Fibroblast of skin of left quadriceps (primary cell): Measurements from ENCODE around the gene CXCR6.

Source experiments
- DNase-seq, 2 experiments: peaks; one replicate each; pipeline ENCODE4 v3.0.0-alpha.2; 2013; ENCODE audit warnings: low read depth in 2 of 2

The CXCR6 gene

GRCh38 chr3:45968706-45969105 lies 25.4 kb downstream of the CXCR6 start:
- DNase-seq = no peak

- DNase-seq = no peak
Observed at GRCh38 chr3:45969116-45969515, 25.9 kb downstream of the CXCR6 start.

DNA sequence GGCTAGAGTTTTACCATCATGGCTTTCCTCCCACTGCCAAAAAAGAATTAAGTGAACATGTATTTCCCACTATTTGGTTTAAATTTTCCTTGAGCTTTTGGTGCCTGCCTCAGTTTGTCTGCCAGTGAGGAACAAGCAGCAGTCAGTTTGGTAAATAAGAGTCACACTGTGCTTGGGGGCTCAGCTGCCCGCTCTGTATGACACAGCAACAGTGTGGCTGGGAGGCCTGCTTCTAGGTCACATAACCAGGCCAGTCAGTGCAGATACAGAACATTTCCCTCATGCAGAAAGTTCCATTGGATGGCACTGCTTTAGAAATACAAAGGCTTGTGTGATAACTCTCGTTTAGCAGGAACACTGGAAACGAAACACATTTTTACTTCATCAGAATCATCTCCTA lies 26.7 kb downstream of the CXCR6 start:
- no peak for DNase-seq

DNA sequence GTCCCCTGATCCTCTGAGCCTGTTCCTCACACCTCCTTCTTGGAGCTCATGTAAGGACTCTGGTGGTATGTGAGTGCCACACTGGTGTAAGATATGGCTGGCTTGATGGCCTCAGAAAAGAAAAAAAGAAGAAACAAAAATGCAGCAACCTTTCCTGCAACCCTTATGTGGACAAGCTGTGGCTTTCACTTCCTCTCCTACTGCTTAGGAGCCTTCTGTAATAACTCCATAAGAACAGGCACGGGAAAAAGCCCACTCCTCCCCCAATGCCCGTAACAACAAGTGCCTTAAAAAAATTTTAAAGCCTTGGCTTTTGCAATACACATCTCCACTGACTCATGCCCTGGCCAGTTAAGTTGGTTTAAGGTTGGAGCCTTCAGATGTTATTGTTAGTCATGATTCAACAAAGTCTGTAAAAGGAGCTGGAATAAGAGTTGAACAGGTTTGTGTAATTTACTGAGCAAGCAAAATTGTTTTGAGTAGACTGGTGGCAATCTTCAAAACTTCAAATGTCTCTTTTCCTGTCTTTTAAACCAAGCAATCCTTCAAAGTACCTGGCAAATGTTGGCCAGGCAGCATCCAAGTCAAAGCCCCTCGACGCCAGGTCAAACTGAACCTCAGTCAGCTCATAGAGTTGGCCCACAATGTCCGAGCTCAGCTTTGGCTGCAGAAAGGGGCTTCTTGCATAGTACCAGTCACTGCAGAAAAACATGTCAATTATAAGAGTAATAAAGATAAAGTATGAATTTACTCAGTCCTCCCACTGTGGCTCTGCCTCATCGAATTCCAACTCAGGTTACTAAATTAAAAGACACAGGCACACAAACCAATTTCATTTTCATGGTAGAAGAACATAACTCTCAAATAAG lies 29.5 kb downstream of the CXCR6 start:
- peak; percentile 61 to 69 for DNase-seq

- no peak for DNase-seq
Observed at GRCh38 chr3:45974686-45975085, 31.4 kb downstream of the CXCR6 start.

DNA sequence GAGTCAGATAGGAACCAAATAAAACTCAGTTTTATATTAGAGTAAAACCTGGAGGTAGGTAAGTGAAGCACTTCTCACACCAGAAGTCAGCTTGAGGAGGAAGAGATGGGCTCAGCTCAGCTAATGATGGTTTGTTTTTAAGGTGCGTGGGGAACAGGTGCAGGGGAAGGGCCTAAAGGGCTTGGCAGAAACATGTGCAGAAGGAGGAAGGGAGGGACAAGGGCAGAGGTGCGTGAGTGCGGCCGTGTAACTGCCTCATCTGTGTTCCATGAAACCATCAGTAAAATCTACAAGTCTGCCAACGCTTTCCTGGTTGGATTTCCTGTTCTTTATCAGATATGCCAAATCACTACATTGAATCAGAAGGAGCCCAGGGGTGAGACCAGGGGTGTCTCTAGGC lies 32.4 kb downstream of the CXCR6 start:
- DNase-seq = no peak

DNA sequence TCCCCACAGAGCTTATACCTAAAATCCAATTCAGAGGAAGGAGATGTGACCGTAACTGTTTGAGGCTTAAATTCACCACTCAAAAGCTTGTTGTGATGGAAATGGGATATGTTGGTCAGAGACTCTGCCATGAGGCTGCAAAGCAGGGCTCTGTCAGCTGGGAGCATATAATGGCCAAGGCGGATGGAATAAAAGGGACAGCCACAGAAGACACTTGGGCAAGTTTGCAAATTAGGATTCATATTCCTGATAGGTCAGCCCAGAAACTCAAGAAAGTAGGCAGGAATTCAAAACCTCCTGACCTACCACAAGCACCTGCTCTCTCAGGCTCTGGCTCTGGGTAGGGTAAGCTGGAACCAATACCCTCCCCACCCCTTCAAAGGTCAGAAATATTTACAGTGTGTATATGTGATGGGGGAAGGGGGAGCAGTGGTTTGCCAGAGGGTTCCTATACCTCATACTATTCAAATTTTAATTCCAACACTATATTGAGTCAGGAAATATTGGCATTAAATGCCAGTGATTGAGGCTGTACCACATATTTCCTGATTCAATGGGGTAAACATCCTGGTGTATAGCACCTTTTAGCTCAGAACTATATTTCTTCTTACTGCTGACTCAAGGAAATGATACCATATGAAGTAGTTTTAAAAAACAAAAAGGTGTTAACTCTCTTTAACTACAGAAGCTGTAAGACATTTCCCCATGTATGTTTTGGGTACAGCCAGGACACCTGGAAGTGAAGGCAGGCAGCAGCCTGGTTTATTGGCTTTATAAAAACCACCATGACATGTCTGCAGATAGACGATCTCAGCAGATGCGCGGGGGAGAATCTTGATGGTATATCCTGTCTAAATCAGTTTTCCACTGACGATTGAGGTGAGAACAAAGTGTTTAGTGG lies 33.2 kb downstream of the CXCR6 start:
- DNase-seq = no peak

- no peak for DNase-seq
Observed at GRCh38 chr3:45978006-45978761, 34.9 kb downstream of the CXCR6 start.

DNA sequence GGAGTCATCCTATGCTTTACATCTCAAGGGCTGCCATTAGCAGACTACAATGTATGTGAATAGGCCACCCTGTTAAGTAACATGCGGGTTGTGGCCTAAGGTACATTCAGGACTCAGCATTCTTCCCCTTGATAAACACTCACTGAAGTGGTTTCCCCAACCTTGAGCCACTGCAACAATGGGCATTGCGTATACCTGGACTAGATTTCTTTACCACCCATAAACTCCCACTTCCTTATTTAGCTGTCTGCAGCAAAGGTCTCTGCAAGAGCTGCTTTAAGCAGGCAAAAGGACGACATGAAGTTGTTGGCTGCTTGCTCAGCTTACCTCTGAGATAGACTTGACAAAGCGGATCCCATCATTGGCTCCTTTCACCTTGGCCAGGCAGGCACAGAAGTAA lies 36.1 kb downstream of the CXCR6 start:
- no peak for DNase-seq

- no peak for DNase-seq
Observed at GRCh38 chr3:45980229-45980813, 37.1 kb downstream of the CXCR6 start.

GRCh38 chr3:45980819-45981218 lies 37.6 kb downstream of the CXCR6 start:
- DNase-seq = no peak

DNA sequence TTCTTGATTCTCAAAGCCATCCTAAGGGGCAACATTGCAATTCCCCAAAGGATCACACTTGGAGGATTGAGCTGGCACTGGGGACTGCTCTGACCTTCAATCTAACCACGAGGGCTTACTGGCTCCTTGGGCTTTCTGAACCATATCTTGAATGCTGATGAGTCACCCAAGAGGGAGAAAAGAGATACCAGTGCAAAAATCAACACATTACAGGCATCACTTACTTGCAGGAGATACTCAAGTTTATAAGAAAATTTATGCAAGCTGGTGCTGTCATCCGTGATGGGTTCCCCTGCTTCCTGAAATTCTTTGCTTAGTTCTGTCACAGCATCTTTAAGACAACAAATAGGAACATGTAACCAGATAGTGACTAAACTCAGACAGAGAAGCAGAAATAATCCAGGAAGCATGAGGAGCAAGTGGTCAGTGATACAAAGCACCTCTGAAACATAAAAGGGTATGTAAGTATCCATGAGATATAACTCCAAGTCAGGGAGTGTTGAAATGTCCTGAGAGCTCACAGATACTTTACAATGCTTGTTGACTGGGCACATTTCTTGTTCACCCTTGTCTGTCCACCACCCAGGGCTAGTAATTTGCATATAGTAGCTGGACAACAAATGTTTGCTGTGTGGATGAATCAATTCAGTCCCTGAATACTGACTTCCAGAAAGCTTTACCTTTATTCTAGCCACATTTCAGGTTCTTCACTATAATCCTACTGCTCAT lies 38.2 kb downstream of the CXCR6 start:
- no peak for DNase-seq

DNA sequence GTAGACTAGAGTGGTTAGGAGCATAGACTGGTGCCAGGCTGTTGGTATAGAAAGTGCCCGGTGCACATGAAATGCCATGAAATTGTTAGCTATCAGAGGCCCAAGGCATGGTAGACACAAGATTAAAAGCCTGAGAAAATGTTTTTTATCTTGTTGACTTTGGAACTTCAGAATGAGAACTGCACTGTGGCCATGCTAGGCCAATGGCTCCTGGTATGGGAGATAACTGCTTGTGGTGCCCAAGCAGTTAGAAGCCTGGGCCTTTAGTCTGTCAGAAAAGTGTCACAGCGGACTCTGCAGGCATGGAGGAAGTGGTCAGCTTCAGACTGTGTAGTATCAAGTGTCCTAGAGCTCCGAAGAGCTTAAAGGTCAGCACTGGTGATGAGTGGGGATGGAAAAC lies 40.5 kb downstream of the CXCR6 start:
- DNase-seq = no peak

GRCh38 chr3:45984331-45985312 lies 41.4 kb downstream of the CXCR6 start:
- DNase-seq = peak; percentile 73 to 80

GRCh38 chr3:45985532-45986302 lies 42.5 kb downstream of the CXCR6 start:
- DNase-seq = no peak

DNA sequence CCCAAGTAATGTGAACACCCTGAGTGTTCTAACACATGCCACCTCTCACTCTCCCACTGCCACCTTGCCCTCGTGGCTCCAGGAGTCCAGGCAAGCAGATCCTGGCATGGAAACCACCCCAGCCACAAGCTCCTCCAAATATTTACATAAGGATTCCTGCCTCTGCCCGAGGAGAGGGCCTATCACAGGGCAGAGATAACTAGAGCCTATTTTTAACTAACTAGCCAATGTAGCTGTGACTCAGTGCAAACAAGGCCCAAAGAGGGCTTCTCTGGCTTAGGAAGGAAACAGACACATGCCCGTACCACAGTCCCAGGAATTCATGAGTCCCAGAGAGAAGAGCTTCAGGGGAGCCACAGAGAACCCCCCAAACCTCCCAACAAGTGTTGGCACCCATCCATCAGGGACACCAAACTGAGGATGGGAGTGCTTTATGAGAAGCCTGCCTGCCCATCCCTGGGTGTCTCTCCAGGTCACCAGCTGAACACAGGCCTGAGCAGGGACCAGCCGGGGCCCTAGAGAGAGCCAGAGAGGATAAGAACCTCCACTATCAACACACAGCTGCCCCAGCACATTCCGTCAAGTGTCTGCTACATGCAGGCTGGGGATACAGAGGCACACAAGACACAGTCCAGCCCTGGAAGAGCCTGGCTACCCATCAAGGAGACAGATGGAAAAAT lies 43.2 kb downstream of the CXCR6 start:
- DNase-seq = no peak

- no peak for DNase-seq
Observed at GRCh38 chr3:45987368-45988291, 44.4 kb downstream of the CXCR6 start.
